HG03520 (cell line): ENCODE data around the gene KLHL18.
"Not testable (repeated sequence)": the region's sequence is repeated elsewhere in the genome, so short reads cannot be mapped to it uniquely, and the experiment has no call there.

ENCODE experiments used
- ATAC-seq: cut with Tn5 transposase; IDR thresholded peaks from one replicate; pipeline ENCODE4 v1.9.1; 2021; ENCODE audit warnings: mild to moderate bottlenecking, moderate library complexity; ENCODE audit not compliant: unreplicated experiment

The KLHL18 gene

DNA sequence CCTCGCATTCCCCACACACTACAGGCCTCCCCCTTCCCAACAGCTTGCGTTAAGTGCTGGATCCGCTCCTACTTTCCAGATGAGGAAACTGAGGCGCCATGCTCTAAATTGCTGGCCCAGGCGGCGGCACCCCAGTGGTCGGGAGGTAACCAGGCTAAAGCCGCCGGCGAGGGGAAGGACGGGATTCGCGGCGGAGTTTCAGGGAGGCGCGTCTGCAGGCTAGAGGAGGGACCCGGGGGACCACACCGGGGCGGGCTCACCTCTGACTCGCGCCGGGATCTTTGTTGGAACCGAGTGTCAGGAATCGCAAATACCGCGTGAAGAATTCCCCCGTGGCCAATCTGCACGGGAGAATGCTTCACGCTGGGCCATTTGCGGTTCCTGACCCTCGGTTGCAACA lies 73.5 kb downstream of the KLHL18 start:
- no peak for ATAC-seq

DNA sequence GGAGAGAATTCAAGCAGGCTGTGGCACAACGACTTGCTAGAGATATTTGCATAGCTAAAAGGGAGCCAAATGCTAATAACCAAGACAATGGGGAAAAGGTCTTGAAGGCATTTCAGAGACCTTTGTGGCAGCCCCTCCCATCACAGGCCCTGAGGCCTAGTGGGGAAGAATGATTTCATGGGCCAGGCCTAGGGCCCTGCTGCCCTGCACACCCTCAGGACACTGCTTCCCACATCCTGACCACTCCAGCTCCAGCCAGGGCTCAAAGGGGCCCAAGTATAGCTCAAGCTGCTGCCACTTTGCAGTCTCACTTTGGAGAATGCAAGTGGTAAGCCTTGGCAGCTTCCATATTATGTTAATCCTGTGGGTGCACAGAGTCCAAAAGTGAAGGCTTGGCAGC lies 76.6 kb downstream of the KLHL18 start:
- ATAC-seq, result no peak

DNA sequence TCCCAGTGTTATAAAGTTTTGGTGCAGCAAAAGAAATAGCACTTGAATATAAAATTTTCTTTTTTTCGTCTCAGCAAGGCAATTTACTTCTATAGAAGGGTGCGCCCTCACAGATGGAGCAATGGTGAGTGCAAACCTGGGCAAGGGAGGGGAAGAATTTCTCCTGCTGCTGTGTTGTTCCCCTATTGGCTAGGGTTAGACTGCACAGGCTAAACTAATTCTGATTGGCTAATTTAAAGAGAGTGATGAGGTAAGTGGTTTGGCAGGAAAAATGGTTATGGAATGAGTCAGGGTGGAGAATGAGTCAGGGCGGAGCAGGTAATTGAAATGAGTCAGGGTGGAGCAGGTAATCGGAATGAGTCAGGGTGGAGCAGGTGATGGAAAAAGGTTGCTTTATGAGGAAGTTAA lies 77.4 kb downstream of the KLHL18 start:
- not testable (repeated sequence) for ATAC-seq

DNA sequence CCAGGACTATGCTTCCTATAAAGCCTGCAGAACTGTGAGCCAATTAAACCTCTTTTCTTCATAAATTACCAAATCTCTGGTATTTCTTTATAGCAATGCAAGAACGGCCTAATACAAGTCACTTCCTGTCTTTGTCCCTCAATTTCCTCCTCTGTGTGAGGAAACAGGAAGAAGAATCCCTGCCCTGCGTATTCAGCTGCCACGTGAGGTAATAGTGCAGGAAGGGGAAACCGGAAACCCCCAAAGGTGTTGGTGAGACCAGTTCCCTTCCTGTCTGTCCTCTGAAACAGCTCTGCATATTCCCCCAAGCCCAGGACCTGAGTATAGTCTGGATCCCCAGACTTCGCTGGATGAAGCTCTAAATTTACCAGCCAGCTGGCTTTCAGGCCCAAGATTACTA lies 80.0 kb downstream of the KLHL18 start:
- no peak for ATAC-seq

DNA sequence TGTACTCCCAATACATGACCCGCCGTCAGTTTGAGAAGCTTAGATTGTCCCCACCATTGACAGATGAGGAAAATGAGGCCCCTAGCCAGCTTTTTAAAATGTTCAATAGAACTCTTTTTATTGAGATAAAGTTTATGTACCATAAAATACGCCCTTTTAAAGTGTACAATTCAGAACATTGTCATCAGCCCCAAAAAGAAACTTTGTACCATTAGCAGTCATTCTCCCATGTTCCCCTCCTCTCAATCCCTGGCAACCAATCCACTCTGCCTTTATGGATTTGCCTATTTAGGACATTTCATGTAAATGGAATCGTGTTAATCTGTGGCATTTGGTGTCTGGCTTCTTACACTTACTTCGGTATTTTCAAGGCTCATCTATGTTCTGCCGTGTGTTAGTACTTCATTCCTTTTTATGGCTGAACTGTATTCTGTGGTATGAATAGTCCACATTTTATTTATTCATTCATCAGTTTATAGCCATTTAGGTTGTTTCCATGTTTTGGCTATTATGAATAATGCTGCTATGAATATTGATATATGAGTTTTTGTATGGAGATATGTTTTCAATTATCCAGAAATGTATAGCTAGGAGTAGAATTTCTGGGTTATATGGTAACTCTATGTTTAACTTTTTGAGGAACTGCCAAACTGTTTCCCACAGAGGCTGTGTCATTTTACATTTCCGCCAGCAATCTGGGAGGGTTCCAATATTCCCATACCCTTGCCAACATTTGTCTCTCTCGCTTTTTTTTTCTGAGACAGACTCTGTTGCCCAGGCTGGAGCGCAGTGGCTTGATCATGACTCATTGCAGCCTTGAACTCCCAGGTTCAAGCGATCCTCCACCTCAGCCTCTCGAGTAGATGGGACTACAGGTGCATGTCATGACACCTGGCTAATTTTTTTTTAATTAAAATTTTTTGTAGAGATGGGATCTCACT lies 82.7 kb downstream of the KLHL18 start:
- no peak for ATAC-seq

DNA sequence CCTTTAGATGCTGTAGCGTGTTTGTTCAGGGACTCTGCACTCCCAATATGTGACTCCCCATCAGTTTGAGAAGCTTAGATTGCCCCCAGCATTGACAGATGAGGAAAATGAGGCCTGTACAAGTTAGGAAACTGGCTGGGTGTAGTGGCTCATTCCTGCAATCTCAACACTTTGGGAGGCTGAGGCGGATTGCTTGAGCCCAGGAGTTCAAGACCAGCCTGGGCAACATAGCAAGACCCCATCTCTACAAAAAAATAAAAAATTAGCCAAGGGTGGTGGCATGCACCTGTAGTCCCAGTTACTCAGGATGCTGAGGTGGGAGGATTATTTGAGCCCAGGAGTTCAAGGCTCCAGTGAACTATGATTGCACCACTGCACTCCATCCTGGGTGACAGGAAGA lies 84.1 kb downstream of the KLHL18 start:
- no peak for ATAC-seq

DNA sequence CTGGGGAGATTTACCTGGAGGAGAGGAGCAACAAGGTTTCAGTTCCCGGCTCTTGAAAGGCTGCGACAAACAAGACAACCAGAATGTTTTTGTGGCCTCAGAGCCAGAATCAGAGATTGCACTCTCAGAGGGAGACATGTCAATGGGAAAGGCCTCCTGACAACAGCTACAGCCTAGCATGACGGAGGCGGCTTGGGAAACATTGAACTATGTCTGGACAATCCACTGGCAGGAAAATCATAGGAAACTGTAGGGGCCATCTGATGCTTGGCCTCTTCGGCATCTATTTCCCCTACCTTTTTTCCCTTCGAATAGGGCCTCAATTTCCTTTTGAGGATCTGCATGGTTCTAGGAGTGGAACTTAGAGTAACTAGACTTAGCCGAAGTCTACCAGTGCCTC lies 84.9 kb downstream of the KLHL18 start:
- no peak for ATAC-seq

DNA sequence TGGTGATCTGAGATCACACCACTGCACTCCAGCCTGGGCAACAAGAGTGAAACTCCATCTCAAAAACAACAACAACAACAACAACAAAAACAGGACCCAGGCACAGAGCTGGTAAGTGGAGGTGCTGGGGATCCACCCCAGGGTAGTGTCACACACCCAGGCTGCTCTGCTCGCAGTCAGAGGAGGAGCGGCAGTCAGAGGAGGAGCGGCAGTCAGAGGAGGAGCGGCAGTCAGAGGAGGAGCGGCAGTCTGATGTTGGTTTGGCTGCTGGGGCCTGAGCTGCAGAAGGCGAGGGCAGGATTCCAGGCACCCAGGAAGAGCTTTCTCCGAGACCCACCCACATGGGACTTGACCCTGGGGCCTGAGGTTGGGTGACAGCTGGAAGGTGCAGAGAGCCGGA lies 87.3 kb downstream of the KLHL18 start:
- not testable (repeated sequence) for ATAC-seq

DNA sequence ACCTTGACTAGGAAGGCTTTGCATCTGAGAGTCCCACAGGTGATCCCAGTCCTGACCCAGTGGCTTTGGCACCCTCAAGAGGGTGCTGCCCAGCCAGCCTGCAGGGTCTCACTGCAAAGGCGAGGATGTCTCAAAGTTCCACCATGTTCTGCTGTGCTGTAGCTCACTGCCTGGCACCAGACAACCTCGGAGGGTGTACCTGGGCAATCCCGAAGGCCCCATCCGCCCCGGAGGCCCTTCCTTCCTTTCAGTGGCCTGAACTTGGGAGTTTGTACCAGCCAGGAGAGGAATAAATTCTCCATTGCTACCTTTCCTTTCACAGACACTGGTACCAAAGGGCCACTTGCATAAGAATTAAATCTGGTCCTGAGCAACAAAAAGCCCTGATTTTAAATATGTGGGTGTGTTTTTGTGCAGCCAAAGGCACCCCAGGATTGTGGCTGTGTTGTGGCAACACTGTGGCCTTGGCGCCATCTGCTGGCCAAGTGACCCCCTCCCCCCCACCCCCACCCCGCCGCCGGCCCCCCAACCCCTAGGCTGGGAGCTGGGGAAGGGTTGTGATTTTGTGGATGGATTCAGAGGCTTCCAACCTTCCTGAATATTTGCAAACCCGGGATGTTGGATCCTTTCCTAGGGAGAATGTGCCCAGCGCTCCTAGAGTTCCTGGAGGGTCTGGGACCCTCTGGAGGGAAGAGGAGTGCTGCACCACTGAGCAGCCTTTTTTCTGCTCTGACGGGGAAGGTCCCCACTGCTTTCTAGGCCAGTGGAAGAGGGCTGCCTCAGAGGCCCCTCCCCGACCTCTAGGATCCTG lies 88.3 kb downstream of the KLHL18 start:
- no peak for ATAC-seq

DNA sequence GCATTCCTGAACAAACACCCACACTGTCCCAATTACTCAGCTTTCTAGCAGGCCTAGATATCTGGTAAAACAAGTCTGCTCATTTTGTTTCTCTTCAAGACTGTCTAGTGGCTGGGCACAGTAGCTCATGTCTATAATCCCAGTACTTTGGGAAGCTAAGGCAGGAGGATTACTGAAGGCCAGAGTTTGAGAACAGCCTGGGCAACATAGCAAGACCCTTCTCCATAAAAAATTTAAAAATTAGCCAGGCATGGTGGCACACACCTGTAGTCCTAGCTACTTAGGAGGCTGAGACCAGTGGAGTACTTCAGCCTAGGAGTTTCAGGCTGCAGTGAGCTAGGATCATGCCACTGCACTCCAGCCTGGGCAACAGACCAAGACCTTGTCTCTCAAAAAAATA lies 91.8 kb downstream of the KLHL18 start:
- no peak for ATAC-seq

DNA sequence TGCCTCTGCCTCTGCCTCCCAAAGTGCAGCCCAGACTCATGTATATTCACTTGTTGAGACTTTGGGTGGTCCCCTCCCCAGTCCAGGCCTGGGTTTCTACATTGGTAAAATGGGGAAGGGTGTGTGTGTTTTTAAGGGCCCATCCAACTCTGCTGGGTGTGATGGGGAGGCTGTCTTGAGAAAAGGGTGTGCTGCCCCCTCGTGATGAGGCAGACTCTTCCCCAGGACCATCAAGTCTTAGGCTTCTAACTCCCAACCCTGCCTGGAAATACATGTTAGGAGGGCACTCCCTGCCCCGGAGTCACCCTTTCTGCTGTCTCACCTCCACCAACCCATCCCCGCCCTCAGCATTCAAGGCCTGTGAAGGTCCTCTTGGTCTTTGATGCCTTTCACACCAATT lies 93.6 kb downstream of the KLHL18 start:
- ATAC-seq, result no peak

DNA sequence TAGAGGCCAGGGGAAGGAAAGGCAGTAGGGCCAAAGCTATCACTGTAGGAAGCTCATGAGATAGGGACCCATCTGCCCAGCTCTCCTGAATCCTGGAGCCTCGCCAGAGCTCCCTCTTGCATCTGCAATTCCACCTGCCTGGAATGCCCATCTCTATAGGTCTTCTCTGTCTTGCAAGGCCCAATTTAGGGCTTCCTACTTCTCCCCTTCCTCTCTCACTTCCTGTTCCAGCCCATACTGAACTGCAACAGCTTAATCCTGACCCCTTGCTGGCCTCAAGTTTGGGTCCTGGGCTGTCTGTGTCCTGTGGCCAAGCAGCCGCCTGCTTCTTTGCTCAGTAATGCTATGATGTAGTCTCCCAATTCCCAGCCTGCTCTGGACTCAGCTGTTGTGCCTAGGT lies 94.4 kb downstream of the KLHL18 start:
- ATAC-seq, result no peak

DNA sequence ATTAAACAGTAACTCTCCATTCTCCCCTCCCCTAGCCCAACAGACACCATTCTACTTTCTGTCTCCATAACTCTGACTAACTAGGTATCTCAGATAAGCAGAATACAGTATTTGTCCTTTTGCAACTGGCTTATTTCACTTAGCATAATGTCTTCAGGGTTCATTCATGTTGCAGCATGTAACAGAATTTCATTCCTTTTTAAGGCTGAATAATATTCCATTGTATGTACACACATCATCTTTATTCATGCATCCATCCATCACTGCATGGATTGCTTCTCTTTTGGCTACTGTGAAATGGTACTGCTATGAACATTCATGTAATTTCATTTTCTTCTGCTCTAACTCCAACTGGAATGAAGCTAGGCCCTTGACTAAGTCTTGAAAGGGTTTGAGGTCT lies 96.1 kb downstream of the KLHL18 start:
- no peak for ATAC-seq

DNA sequence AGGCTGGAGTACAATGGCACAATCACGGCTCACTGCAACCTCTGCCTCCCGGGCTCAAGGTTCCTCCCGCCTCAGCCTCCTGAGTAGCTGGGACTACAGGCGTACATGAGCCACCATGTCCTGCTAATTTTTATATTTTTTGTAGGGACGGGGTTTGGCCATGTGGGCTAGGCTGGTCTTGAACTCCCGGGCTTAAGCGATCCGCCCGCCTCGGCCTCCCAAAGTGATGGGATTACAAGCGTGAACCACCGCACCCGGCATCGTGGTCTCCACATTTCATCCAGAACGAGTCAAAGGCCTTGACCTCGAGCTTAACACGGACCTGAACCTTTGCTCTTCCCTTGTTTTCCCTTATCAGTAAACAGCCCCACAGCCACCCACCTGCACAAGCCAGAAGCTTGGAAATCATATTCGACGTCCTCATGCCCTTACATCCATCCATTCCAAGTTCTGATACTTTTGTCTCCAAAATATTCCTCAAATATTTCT lies 96.7 kb downstream of the KLHL18 start:
- ATAC-seq, result no peak

DNA sequence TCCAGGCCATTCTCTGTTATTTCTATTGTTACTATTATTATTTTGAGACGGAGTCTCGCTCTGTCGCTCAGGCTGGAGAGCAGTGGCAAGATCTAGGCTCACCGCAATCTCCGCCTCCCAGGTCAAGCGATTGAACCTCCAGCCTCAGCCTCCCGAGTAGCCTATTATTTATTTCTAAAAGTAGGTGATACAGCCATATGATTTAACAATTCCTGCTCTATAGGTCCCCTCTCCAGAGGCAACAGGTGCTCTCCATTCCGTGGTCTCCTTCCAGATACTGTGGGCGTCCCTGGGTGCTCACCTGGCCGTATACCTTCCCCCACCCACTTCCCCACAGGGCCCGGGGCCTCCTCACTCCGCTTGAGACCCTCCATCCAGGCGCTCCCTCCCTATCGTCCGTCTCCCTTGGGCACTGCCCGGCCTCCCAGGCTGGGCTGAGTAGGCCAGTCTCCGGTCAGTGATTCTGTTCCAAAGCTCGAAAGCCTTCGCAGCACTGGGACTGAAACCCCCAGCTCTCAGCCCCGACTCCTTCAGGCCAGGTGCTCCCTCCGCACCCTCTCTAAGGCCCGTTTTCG lies 97.4 kb downstream of the KLHL18 start:
- ATAC-seq, result no peak

DNA sequence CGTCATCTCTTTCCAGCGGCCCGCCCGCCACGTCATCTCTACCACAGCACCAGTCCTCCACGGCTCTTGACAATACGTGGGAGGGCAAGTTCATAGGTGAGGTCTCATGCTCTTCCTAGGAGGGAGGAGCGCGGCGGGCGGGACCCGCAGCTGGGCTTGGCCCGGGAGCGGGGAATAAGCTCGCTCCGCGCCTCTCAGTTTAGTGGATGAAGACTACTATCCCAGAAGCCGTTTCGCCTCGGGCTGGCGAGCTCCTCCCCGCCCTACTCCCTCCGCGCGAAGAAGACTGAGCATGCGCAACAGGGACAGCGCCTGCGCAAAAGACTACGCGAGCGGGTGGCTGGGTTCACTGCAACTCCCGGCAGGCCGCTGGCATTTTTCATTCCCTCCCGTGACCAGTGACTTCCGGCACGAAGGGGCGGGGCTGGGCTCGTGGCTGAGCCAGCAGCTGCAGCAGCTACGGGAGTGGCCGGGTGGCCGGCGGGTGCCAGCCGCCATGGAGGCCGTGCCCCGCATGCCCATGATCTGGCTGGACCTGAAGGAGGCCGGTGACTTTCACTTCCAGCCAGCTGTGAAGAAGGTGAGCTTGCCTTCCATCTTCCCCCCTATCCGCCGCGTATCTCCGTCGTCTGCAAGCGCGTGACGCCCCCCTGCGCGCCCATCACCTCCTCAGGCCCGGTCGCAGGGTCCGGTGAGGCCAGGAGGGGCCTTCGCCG lies 98.0 kb downstream of the KLHL18 start, which contains the start of gene PTPN23:
TSS of gene PTPN23 (plus strand) at position 421 of the 716 bp plus-strand sequence. CDS start at position 497, 76 bp downstream.
- peak; percentile 76 for ATAC-seq

DNA sequence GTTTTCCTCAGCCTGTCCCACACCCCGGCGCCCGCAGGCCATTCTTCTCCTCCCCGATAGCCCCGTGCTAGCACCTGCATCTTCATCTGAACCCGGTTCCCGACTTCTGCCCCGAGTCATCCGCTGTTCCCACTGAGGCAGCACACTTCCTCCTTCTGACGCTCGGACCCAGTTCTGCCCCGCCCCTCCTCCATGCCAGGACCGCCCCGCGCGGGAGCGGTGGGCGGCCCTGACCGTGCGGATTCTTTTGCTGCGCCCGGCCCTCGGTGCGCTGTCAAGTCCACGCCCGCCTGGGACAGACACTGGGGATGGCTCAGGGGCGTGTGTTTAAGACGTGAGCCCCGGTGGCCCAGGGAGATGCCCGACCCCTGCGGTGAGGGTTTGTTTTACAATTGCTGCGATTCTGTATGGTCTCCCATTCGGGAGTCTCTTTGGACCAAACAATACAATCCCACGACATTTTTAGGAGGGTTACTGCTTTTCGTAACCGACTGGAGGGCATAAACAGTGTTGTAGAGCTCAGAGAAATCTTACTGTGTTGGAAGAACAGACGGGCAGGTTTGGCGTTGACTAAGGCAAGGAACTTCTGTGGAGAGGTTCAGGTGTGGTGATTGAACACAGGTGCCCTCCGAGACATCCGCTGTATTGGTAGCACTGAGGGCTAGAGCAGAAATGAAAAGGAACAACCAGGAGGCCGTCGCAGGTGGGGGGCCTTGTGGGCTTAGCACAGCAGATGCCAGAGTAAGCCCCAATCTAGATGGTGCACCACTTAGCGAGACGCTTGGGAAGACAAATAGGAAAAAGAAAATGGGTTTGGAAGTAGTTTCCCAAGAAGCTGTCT lies 98.8 kb downstream of the KLHL18 start:
- ATAC-seq, result peak; percentile 53

DNA sequence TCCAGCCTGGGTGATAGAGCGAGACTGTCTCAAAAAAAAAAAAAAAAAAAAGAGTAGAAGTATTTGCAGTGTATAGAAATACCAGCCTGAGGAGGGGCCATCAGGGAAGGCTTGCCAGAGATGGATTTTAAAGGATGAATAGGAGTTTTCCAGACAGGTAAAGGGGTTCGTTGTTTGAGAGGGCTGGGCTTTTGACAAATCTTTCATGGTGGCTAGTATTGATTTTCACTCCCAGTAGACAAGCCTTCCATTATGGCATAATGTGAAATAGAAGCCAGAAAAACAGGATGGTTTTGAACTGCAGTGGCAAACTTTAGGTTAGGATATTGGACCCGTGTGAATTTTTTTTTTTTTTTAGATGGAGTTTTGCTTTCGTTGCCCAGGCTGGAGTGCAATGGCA lies 101.7 kb downstream of the KLHL18 start:
- ATAC-seq, result no peak

DNA sequence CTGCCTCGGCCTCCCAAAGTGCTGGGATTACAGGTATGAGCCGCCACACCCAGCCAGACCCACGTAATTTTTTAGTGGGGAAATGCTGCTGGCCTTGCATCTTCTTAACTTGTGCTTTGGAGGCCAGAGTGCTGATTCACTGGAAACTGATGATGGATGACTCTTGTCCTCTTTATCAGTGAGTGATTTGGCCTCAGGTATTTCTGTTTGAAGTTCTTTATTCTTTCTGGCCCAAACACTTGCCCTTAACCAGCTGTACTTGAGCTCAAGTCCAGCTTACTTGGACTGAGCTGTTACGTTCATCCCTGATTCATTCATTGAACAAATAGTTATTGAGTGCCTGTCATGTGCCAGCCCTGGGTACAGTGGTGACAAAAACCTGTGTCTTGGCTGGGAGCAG lies 102.3 kb downstream of the KLHL18 start:
- no peak for ATAC-seq

DNA sequence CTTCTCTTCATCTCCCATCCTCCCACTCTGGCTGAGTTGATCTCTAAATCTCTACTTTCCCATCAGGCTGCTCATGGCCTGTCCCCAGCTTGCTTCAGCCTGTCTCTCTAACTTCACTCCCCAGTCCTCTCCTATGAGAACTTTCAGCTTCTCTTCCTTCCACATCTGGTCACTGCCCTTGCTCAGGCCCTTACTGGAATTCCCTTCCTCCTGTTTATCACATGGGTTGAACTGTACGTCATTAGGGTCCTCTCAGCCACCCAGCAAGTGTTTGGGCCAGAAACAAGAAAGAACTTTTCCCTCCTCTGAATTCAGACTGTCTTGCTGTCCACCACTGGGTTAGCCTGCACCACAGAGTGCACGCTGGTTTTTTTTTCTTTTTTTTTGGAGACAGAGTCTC lies 103.1 kb downstream of the KLHL18 start:
- no peak for ATAC-seq
